K562 treated with DMSO at 1 percent for 4 hours (cell line): ENCODE results near the gene PITX2. TPM values are rescaled to one million over a fixed set of nuclear protein-coding genes. Genes with fewer than 3 reads are reported as not detected.

ENCODE experiments used
- total RNA-seq: library from RNA; unstranded; fragments of 300-600 nt; gene quantifications from 2 replicates; pipeline ENCODE4 v1.2.3, GENCODE V29; 2022; ENCODE audit not compliant: insufficient read depth

Gene PITX2
- not detected in 2 replicates for total RNA-seq

GRCh38 chr4:110622841-110623717, at the start of gene PITX2:
Gene PITX2, minus strand, starts transcription at chr4:110623077. Its CDS starts 617 bp downstream, at chr4:110622460.

Other genes starting within 250 kb of the PITX2 start
- 0.16 TPM in 2 replicates for gene ENPEP, start 146.9 kb downstream of the PITX2 start, total RNA-seq